ENCODE measurements around the gene NDST1. TPM values are rescaled to one million over a fixed set of nuclear protein-coding genes. Genes with fewer than 3 reads are reported as not detected.
A peak's percentile ranks its signal among the peaks of the same experiment; 100 is the strongest.

The NDST1 gene
- total RNA-seq, 4 donors from 2014 or later, result 45.4 to 86.5 (median 81.2) TPM

DNA sequence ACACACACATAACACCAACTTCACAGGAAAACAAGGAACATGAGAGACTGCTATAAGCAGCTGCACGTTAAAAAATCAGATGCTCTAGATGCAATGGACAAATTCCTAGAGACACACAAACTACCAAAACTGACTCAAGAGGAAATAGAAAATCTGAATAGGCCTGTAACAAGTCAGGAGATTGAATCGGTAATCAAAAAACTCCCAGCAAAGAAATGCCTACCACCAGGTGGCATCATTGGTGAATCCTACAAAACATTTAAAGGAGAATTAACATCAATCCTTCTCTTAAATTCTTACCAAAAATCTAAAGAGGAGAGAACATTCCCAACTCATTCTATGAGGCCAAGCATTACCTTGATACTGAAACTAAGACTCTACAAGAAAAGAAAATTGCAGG is 54.9 kb downstream of the NDST1 start:
- DNase-seq (ENCODE audit: low spot score) (no peak), ATAC-seq (ENCODE audit: low FRiP score) (no peak)
- TF ChIP-seq, protein P1, sequence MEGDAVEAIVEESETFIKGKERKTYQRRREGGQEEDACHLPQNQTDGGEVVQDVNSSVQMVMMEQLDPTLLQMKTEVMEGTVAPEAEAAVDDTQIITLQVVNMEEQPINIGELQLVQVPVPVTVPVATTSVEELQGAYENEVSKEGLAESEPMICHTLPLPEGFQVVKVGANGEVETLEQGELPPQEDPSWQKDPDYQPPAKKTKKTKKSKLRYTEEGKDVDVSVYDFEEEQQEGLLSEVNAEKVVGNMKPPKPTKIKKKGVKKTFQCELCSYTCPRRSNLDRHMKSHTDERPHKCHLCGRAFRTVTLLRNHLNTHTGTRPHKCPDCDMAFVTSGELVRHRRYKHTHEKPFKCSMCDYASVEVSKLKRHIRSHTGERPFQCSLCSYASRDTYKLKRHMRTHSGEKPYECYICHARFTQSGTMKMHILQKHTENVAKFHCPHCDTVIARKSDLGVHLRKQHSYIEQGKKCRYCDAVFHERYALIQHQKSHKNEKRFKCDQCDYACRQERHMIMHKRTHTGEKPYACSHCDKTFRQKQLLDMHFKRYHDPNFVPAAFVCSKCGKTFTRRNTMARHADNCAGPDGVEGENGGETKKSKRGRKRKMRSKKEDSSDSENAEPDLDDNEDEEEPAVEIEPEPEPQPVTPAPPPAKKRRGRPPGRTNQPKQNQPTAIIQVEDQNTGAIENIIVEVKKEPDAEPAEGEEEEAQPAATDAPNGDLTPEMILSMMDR (IDR thresholded peaks at IDR 0.05), result no peak

DNA sequence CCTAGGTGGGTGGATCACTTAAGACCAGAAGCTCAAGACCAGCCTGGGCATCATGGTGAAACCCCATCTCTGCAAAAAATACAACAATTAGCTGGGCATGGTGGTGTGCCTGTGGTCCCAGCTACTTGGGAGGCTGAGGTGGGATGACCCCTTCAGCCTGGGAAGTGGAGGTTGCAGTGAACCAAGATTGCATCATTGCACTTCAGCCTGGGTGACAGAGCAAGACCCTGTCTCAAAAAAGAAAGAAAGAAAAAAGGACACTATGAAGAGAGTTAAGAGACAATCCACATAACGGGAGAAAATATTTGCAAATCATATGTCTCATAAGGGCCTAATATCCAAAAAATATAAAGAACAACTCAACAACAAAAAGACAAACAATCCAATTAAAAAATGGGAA is 57.9 kb downstream of the NDST1 start:
- TF ChIP-seq, protein P1 (IDR thresholded peaks at IDR 0.05), result no peak
- DNase-seq (ENCODE audit: low spot score) (no peak), ATAC-seq (ENCODE audit: low FRiP score) (no peak)

DNA sequence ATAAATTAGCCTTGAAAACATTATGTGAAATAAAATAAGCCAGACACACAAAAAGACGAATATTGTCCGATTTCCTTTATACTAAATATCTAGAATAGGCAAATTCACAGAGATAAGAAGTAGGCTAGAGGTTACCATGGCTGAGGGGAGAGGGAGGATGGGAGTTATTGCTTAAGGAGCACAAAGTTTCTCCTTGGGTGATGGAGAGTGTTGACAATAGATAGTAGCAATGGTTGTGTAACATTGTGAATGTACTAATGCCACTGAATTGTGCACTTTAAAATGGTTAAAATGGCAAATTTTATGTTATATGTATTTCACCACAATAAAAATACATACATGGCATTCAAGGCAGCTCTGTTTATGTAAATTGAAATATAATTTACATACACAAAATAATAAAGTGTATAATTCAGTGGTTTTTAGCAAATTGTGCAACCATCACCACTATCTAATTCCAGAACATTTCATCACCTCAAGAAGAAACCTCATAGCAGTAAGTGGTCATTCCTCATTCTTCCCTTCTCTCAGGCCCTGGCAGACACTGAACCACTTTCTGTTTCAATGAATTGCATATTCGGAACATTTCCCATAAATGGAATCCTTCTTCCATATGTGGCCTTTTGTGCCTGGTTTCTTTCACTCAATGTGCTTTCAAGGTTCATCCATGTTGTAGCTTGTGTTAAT is 59.2 kb downstream of the NDST1 start:
- ATAC-seq (ENCODE audit: low FRiP score), result peak; percentile 92
- DNase-seq (ENCODE audit: low spot score), result no peak
- TF ChIP-seq, protein P1 (IDR thresholded peaks at IDR 0.05), result no peak

DNA sequence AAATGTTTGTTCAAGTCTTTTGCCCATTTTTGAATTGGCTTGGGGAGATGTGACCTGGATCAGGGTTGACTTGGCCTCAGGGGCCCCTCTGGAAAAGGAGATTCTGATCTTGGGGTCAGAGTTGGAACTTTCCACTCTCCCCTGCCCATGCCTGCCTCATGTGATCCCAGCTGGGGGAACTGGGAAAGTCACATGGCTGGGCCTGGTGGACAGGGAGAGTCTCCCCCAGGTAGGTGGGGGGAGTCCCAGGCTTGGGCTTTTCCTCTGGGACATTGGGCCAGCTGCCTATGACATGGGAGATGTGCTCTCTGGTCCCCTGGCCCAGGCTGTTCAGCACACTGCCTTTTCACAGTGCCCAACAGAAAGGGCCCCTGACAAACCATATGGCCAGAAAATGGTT is 60.7 kb downstream of the NDST1 start:
- DNase-seq (ENCODE audit: low spot score) (no peak), ATAC-seq (ENCODE audit: low FRiP score) (no peak)

DNA sequence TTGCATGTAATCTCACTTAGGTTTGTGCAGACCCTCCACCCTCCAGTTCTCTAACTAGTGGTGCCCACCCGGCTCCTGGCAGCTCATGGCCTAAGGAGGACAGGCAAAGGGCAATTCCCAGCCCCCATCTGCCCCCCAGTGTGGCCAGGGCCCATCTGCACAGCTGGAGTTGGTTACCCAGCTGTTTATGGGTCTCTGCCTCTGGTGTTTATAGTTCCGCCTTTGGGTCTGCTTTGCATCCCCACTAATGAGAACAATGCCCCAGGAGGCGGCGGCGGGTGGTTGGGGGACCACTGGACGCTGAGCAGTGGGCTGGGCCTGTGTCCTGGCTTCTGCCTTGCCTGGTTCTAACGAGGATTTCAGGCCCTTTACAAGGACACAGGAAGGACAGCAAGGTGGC is 62.4 kb downstream of the NDST1 start:
- no peak for ATAC-seq (ENCODE audit: low FRiP score)
- TF ChIP-seq, protein P1 (IDR thresholded peaks at IDR 0.05), result no peak
- no peak for DNase-seq (ENCODE audit: low spot score)

More for the DNA sequence above, 60.7 kb downstream of the NDST1 start:
- TF ChIP-seq, protein P1 (IDR thresholded peaks at IDR 0.05), result no peak

DNA sequence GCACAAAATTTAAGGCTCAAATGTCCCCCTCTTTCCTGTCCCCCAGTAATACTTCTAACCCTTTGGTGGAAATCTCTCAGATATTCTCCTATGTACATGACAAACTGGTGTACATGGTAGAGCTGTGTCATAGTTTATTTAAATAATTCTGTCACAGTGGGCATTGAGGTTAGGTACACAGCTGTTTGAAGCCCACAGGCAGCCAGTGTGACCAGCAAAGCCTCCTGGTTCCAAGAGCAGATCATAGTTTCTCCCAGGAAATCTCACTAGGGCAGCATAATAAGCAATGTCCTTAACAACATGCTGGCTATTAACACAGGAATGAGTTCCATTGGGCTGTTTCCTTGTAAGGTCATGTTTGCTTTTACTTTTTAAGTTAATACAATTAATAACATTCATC is 63.9 kb downstream of the NDST1 start:
- TF ChIP-seq, protein P1 (IDR thresholded peaks at IDR 0.05), result no peak
- DNase-seq (ENCODE audit: low spot score), result no peak
- no peak for ATAC-seq (ENCODE audit: low FRiP score)

DNA sequence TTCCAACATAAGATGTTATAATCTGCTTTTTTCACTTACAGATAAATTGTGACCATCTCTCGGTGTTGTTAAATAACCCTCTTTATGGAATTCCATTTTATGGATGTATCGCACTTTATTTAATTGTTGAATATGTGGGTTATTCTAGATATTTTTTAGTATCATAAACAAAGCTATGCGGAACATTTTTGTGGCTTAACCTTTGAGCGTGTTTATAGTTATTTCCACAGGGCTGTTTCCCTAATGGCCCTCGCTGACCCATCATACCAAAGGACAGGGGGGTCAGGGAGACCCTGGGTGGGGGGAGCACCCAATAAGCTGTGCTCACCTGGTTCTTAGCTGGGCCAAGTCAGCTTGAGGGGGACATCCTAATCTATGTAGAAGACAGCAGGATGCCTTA is 65.3 kb downstream of the NDST1 start:
- no peak for ATAC-seq (ENCODE audit: low FRiP score)
- DNase-seq (ENCODE audit: low spot score), result no peak
- TF ChIP-seq, protein P1 (IDR thresholded peaks at IDR 0.05), result no peak

Data from omental fat pad (tissue), 4 donors.